ENCODE results near the gene CDK8. TPM values are rescaled to one million over a fixed set of nuclear protein-coding genes. Genes with fewer than 3 reads are reported as not detected.

The CDK8 gene
- total and polyA plus RNA-seq, 10 of the 15 experiments (the other 5 are each of a cell fraction or from before 2014, with no cell fraction given) = 8.6 to 23.5 (median 12.5) TPM

GRCh38 chr13:26221721-26222519, 32.0 kb upstream of the CDK8 start, which contains the start of gene RNF6 (continued):
- TF ChIP-seq KLF5 (IDR thresholded peaks at IDR 0.05; ENCODE audit: partially characterized antibody) (no peak), NR2C2 (IDR thresholded peaks at IDR 0.05; ENCODE audit: borderline replicate concordance, control insufficient read depth, insufficient read length, low read depth) (no peak), CHD4 (IDR thresholded peaks at IDR 0.05) (no peak), RAD51 (IDR thresholded peaks at IDR 0.05) (no peak), KAT2A (conservative IDR thresholded peaks at IDR 0.05; ENCODE audit: control insufficient read depth, low read depth, low read length) (no peak), BCL11A (IDR thresholded peaks at IDR 0.05; ENCODE audit: low read depth, low read length) (0 out of 2 replicates have a peak, but pooled peaks have one; percentile 17), PML (IDR thresholded peaks at IDR 0.05; ENCODE audit: low read length) (peak; percentile 92), RELB (IDR thresholded peaks at IDR 0.05; ENCODE audit: low read depth) (peak; percentile 80), IRF3 (IDR thresholded peaks at IDR 0.05) (peak; percentile 75; the same call in 1 of the 2 replicates), NR2C1 (IDR thresholded peaks at IDR 0.05) (peak; percentile 85), YY1 (IDR thresholded peaks at IDR 0.05; ENCODE audit: low read depth, low read length) (peak; percentile 90), IRF4 (IDR thresholded peaks at IDR 0.05; ENCODE audit: low read depth, low read length) (no peak; the same call in none of the 2 replicates), RCOR1 (conservative IDR thresholded peaks at IDR 0.05; ENCODE audit: low read depth, low read length) (no peak), CBX5 (IDR thresholded peaks at IDR 0.05; ENCODE audit: low read depth) (0 out of 2 replicates have a peak, but pooled peaks have one; percentile 83), ZBED1 (IDR thresholded peaks at IDR 0.05; ENCODE audit: borderline replicate concordance) (no peak), E2F8 (IDR thresholded peaks at IDR 0.05; ENCODE audit: low read depth, partially characterized antibody) (peak; percentile 54), NFXL1 (IDR thresholded peaks at IDR 0.05; ENCODE audit: borderline replicate concordance) (no peak), YBX1 (IDR thresholded peaks at IDR 0.05) (no peak), E4F1 (IDR thresholded peaks at IDR 0.05; ENCODE audit: borderline replicate concordance, partially characterized antibody) (peak; percentile 58), WRNIP1 (IDR thresholded peaks at IDR 0.05; ENCODE audit: borderline replicate concordance, low read depth, low read length) (0 out of 2 replicates have a peak, but pooled peaks have one; percentile 59), GABPA (IDR thresholded peaks at IDR 0.05; ENCODE audit: low read depth) (peak; percentile 87)

Data from GM12878 (cell line).